Thoracic aorta (tissue), 2 donors: ENCODE results near the gene DNASE1. TPM values are rescaled to one million over a fixed set of nuclear protein-coding genes. Genes with fewer than 3 reads are reported as not detected.
"Not testable (repeated sequence)": the region's sequence is repeated elsewhere in the genome, so short reads cannot be mapped to it uniquely, and the experiment has no call there.

ENCODE experiments used
- ATAC-seq: fragments of 150-250 bp; one replicate; pipeline ENCODE4 v1.8.0; 2017; ENCODE audit warnings: low read depth; ENCODE audit not compliant: insufficient number of reproducible peaks, low FRiP score
- DNase-seq: peaks from one replicate; pipeline ENCODE4 v3.0.0-alpha.2; 2020; ENCODE audit warnings: low spot score
- H3K27ac ChIP-seq, 2 donors: fragments of 200-600 bp; sonication (generic); 1 replicate in 1 of 2; 2 replicates in 1 of 2; pipeline ENCODE4 v1.5.1; 2016; ENCODE audit warnings: mild to moderate bottlenecking in 2 of 2, moderate library complexity in 2 of 2
- H3K27me3 ChIP-seq: fragments of 200-600 bp; sonication (generic); replicated peaks from 2 replicates; pipeline ENCODE4 v1.6.0; 2016; ENCODE audit warnings: mild to moderate bottlenecking; ENCODE audit not compliant: insufficient read depth
- H3K36me3 ChIP-seq: fragments of 200-600 bp; sonication (generic); one replicate; pipeline ENCODE4 v1.5.1; 2016
- H3K4me1 ChIP-seq, 2 donors: fragments of 200-600 bp; sonication (generic); 1 replicate in 1 of 2; 2 replicates in 1 of 2; pipeline versions ENCODE4 v1.5.1 to v1.6.0; 2016; ENCODE audit warnings: low read depth in 2 of 2, mild to moderate bottlenecking in 1 of 2; ENCODE audit not compliant: control insufficient read depth in 1 of 2
- H3K4me3 ChIP-seq: fragments of 200-600 bp; sonication (generic); 2 replicates; pipeline ENCODE4 v1.5.1; 2016; ENCODE audit warnings: mild to moderate bottlenecking
- H3K9me3 ChIP-seq: fragments of 200-600 bp; sonication (generic); 2 replicates; pipeline ENCODE4 v1.5.1; 2016
- total RNA-seq, 2 donors: library from RNA; depleted of rRNA; stranded (reverse); fragments of >200 nt; gene quantifications; one replicate each; pipeline versions ENCODE4 v1.1.0 to v1.2.3, GENCODE V29; 2016
- TF ChIP-seq, protein P1 (sequence below): fragments of 200-600 bp; sonication (generic); IDR thresholded peaks from one replicate; pipeline ENCODE4 v1.5.1; 2019; ENCODE audit warnings: antibody characterized with exemption

DNASE1 gene
- total RNA-seq, 2 donors from 2014 or later, result 17.4 to 22.9 TPM

DNA sequence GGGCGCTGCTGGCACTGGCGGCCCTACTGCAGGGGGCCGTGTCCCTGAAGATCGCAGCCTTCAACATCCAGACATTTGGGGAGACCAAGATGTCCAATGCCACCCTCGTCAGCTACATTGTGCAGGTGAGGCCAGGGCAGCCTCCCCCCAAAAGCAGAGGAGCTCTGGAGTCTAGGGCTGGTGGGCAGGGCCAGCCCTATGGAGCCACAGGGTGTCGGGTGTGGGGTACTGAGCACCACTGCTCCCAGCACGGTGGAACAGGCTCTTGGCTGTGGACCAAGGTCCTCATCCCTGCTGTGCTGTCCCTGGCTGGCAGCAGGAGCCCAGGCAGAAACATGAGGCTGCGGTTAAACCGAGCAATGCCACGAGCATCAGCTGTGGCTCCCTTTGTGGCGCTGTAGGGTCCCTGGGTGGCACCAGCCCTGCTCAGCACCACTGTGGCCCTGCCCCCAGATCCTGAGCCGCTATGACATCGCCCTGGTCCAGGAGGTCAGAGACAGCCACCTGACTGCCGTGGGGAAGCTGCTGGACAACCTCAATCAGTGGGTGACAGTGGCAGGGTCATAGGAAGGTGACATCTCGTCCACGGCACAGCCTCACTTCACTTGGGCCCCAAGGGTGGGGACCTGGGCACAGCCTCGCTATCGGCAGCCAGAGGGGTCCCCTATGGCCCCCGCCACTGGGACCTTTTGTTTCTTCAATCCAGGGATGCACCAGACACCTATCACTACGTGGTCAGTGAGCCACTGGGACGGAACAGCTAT, 1.1 kb downstream of the DNASE1 start:
- DNase-seq (no peak), ATAC-seq (no peak)
- Histone ChIP-seq H3K4me1 (no peaks in the 10 kb centered on the region), H3K9me3 (no peaks in the 10 kb centered on the region), H3K27ac (no peak overlapping the region), H3K36me3 (peaks cover 38% of the 10 kb centered on the region), H3K27me3 (no peaks in the 10 kb centered on the region), H3K4me3 (no peak overlapping the region)
- TF ChIP-seq, protein P1, sequence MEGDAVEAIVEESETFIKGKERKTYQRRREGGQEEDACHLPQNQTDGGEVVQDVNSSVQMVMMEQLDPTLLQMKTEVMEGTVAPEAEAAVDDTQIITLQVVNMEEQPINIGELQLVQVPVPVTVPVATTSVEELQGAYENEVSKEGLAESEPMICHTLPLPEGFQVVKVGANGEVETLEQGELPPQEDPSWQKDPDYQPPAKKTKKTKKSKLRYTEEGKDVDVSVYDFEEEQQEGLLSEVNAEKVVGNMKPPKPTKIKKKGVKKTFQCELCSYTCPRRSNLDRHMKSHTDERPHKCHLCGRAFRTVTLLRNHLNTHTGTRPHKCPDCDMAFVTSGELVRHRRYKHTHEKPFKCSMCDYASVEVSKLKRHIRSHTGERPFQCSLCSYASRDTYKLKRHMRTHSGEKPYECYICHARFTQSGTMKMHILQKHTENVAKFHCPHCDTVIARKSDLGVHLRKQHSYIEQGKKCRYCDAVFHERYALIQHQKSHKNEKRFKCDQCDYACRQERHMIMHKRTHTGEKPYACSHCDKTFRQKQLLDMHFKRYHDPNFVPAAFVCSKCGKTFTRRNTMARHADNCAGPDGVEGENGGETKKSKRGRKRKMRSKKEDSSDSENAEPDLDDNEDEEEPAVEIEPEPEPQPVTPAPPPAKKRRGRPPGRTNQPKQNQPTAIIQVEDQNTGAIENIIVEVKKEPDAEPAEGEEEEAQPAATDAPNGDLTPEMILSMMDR, result no peak

DNA sequence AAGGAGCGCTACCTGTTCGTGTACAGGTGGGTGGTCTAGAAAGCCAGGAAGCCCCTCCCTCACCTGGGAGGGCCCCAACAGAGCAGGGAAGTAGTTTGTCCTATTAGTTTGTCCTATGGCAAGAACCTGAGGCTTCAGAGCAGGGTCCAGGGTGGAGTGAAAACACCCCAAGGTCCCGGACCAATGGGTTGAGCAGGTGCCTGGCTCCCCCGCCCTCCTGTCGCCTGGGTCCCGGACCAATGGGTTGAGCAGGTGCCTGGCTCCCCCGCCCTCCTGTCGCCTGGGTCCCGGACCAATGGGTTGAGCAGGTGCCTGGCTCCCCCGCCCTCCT, 1.6 kb downstream of the DNASE1 start:
- not testable (repeated sequence) for ATAC-seq, DNase-seq, H3K4me1 ChIP-seq, H3K27ac ChIP-seq, H3K9me3 ChIP-seq, H3K4me3 ChIP-seq, H3K27me3 ChIP-seq
- peaks cover 38% of the 10 kb centered on the region for H3K36me3 ChIP-seq

GRCh38 chr16:3656491-3657468, 2.3 kb downstream of the DNASE1 start:
- Histone ChIP-seq H3K4me3 (no peak overlapping the region), H3K36me3 (peaks cover 38% of the 10 kb centered on the region), H3K4me1 (no peaks in the 10 kb centered on the region), H3K27ac (no peak overlapping the region), H3K27me3 (no peaks in the 10 kb centered on the region), H3K9me3 (no peaks in the 10 kb centered on the region)
- no peak for DNase-seq
- no peak for ATAC-seq
- TF ChIP-seq, protein P1, result no peak

GRCh38 chr16:3659251-3659650, 4.8 kb downstream of the DNASE1 start:
- H3K4me1 ChIP-seq, result no peaks in the 10 kb centered on the region
- H3K36me3 ChIP-seq, result peaks cover 50% of the 10 kb centered on the region
- no peak overlapping the region for H3K27ac ChIP-seq
- no peak overlapping the region for H3K4me3 ChIP-seq
- no peaks in the 10 kb centered on the region for H3K27me3 ChIP-seq
- TF ChIP-seq, protein P1, result no peak
- ATAC-seq, result no peak
- DNase-seq, result no peak
- no peaks in the 10 kb centered on the region for H3K9me3 ChIP-seq

DNA sequence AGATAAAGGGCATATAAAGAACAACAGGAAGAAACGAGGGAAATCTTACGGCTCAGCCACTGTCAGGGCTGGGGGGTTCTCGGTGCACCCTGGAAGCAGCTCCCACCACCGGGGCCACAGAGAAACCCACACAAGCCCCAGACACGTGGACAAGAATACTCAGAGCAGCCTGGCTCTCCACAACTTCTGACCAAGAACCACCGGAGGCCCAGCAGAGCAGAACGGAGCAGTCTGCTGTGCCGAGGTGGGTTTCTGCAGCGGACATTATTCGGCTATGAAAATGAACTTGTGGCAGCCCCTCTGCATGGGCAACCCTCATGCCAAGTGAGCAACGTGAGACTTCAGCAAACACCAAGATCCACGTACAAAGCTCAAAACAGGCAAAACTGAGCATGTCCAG, 6.8 kb downstream of the DNASE1 start:
- Histone ChIP-seq H3K9me3 (no peaks in the 10 kb centered on the region), H3K36me3 (peaks cover 48% of the 10 kb centered on the region), H3K27me3 (no peaks in the 10 kb centered on the region), H3K4me3 (no peak overlapping the region), H3K4me1 (no peaks in the 10 kb centered on the region), H3K27ac (no peak overlapping the region)
- TF ChIP-seq, protein P1, result no peak
- no peak for DNase-seq
- no peak for ATAC-seq
